GM19238 (cell line): ENCODE results near the gene GRK5.

Experiments
- DNase-seq: peaks from one replicate; pipeline ENCODE4 v3.0.0; 2011; ENCODE audit warnings: low spot score; ENCODE audit not compliant: insufficient read length

The GRK5 gene

DNA sequence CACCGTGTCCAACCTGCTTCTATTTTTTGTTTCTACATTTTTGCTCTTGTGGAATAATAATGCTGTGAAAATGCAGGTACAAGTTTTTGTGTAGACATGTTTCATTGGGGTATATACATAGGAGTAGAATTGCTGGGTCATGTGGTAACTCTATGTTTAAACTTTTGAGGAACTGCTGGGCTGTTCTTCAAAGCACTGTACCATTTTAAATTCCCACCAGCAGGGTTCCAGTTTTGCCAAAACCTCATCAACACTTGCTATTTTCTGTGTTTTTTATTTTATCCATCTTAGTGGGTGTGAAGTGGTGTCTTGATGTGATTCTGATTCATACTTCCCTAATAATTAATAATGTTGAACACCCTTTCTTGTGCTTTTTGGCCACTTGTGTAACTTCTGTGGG is 196.6 kb downstream of the GRK5 start:
- no peak for DNase-seq

DNA sequence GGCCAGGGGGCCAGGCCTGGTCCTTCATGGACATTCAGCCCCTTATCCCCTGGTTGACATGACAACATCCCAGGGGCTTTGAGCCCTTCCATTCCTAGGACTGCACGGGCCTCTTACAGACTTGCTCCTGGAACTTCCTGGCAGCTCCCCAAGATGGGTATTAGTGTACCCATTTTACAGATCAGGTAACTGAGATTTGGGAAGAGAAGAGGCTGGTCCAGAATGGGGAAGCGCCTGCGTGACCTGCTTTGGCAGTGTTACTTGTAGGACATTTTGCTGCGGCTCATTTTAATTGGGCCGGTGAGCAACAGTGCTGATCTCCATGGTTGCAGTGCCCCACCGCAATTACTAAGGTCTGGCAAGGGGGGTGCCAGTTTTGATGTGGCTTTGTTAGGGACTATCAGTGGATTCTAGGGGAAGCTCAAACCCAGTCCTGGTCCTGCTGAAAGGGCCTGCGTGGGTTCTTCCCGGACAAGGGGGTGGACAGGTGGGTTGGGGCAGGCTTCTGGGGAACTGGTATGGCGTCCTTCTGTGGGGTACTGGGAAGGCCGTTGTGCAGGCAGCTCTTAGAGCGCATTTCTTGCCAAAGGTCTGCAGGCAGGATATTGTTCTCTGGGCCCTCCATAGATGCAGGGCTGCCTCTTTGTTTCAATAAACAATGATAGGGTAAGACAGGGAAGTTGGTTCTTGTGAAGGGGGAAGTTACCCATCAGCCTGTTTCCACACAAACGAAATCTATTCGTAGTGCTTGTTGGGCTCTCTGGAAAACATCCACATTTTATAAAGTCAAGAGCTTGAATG is 197.5 kb downstream of the GRK5 start:
- DNase-seq, result no peak

- no peak for DNase-seq
These were observed 198.1 kb downstream of the GRK5 start for GRCh38 chr10:119405520-119405807.

GRCh38 chr10:119406137-119406536 is 198.8 kb downstream of the GRK5 start:
- no peak for DNase-seq

DNA sequence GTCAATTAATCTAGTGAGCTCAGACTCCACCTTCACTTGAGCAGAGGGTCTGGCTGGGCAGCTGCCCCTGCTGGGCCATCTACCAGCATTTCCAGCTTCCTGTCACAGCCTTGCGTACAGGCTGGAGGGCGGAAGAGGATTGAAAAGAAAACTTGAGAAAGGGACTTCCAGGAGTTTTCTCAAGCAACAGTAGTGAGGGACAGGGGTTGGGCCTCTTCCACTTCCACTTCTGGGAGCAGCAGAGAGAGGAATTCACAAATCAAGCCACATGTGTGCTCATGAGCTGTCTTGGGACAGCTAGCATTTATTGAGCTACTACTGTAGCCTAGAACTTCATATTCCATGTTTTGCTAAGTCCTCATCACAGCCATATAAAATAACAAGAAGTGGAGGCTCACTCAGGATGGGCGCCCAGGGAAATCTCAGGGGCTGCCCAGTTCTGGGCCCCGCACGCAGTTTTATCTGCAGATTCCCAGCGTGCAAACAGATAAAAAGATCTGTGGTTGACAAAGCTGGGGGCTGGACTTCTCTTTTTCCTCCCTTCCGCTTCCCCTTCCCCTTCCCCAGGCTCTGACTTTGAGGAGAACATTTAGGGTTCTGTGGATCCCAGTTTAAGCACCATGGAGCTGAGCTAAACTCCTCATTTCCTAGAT is 199.4 kb downstream of the GRK5 start:
- no peak for DNase-seq

DNA sequence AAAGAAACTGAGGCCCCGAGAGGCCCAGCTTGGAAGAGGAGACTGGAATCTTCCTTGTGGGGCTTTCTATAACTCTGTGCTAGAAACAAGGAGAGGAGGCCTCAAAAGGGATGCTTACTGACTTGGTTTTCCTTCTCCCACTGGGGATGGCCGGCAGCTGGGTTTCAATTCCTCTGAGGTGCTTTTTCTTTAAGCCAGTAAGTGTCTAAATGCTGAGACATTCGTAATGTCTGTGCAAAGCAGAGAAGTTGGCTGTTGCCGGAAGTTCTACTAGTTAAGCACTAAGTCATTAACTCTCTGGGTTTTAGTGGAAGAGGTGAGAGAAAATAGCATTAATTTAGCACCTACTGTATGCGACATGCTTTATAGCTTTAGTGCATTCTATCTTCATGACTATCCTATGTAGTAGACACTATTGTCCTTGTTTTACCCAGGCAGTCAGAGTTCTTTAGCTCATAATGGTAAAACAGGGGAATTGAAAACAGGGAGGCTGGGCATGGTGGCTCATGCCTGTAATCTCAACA is 199.9 kb downstream of the GRK5 start:
- DNase-seq, result no peak

- no peak for DNase-seq
These were observed 200.7 kb downstream of the GRK5 start for GRCh38 chr10:119408072-119408471.

DNA sequence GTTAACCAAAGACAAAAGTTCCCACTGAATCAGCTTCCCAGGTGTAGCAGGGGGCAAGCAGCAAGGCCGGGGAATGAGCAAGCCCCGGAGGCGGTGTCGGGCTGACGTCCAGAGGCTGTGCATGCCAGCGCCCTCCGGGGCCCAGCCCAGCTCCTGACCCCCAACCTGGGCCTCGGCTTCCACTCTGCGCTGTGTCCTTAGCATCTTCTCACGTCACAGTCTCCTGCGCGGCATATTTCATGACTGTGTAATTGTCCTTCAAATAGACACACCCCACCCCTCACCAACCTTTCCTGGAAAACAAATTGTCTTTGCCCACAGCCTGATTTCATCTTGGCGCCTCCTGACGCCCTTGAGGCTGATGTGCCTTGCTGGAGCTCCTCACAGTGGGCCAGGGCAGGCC is 201.6 kb downstream of the GRK5 start:
- DNase-seq, result no peak

DNA sequence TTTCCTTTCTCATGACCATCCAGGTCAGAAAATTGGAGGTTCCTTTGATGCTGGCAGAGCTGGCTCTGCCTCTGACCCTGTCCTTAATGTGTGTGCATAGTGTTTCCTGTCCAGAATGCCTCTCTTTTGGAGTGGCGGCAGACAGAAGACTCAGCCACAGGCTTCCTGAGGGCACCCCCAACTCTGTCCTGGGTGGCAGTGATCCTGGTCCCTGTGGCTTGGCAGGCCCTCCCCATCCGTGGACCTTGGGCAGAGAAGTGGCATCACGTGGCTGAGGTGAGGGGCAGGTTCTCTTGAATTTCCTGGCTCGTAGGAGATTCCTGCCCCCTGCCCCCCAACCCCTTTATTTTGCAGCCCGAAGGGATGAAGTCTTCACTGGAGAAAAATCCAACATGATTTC is 202.0 kb downstream of the GRK5 start:
- no peak for DNase-seq

DNA sequence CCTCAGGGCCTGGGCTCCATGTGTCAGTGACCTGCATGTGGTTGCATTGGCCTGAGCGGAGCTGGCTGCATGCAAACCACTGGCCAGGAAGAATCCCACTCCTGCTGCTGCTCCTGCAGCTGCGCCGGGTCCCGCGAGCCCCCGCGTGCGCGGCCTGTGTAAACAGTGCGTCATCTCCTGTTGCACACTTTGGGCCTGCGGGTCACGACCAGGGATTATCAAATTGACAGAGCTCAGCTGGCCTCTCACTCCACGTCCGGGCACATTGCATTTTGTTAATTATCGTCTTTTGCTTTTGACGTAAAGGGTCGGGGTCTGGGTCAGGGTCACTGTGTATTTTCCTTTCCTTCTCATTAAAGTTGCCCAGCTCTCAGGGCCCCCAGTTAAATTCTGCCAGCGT is 202.5 kb downstream of the GRK5 start:
- DNase-seq, result no peak

DNA sequence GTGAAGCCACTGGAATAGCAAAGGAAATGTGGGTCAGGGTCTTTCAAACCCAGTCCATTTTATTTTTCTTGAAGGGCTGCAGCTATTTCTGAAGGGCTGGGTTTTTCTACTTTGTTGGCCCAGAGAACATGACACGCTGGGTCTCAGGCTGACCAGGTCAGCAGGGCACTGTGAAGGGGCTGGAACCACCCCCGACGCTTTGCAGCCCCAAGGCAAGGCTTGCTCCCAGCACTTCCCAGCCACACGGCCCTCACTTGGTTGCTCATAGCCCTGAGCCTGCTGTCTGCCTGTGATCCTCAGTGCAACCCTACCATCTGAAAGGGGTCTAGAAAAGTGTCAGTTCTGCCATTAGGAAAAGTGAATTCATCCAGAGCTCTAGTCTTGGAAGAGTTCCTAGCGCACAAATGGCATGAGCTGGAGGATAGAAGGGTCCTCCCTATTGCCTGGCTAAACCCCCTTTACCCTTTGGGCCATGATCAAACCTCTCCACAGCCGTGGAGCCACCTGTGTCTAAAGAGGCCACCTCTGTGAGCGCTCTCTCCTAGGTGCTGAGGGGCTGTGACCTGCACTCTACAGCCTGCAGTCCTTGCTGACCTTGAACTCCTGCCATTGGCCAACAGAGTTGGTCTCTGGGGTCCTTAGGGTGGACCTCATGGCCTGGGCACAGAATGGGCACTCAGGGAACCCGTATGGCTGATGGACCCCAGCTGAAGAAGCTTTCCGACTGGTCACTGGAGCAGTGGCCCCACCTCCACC is 203.2 kb downstream of the GRK5 start:
- DNase-seq, result no peak

DNA sequence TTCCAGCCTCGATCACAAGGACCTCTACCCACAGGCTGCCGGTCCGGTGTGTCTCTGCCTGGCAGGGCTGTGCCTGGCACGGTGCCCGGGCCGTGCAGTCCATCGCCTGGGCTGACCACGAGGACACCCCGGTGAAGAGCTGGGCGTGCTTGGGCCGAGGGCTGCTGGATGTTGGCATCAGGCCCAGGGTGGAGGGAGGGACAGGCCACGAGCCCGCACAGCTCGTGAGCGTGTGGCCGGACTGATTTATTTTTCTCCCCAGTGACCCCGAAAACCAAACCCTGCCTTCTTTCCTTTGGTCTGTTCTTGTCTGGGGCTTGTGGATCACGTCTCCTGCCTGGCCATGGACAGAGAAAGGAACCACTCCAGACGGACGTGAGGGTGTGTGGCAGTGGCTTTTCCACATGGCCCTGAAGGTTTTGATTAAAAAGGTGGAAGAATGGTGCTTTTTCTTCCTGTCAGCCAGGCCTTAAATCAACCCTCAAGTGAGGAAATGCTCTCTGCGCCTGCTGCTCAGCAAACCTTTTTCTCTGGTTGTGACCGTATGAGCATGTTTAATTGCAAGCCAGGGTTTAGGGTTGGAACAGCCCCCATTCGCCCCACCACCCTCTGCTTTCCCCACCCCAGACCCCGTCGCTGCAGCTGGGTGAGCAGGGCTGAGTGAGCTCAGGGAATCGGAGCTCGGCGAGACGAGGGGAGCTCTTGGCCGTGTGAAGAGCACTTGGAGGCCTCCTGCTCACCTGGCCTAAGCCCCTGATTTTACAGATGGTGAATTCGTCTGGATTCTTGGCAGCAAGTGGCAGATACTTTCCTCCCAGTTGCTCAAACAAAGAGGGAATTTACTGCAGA is 205.1 kb downstream of the GRK5 start:
- no peak for DNase-seq

DNA sequence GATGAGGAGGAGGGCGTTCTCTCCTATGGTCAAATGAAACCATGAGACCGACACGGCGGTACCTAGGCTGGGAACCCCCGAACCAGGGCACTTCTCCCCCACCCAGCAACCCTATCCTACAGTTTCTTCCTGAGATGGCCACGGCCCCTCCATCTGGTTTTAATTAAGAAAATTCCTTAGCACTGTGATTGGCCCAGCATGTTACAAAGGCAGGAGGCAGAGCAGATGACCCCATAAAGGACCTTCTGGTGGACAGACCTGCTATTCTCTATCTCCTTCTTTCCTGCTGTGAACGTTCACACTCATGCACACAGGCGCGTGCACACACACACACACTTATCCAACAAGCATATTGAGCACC is 205.7 kb downstream of the GRK5 start:
- DNase-seq, result no peak

- DNase-seq, result no peak
These were observed 206.2 kb downstream of the GRK5 start for GRCh38 chr10:119413471-119414080.

- no peak for DNase-seq
These were observed 206.8 kb downstream of the GRK5 start for GRCh38 chr10:119414081-119414611.

GRCh38 chr10:119415121-119415520 is 207.8 kb downstream of the GRK5 start:
- no peak for DNase-seq

- no peak for DNase-seq
These were observed 208.4 kb downstream of the GRK5 start for GRCh38 chr10:119415536-119416503.

DNA sequence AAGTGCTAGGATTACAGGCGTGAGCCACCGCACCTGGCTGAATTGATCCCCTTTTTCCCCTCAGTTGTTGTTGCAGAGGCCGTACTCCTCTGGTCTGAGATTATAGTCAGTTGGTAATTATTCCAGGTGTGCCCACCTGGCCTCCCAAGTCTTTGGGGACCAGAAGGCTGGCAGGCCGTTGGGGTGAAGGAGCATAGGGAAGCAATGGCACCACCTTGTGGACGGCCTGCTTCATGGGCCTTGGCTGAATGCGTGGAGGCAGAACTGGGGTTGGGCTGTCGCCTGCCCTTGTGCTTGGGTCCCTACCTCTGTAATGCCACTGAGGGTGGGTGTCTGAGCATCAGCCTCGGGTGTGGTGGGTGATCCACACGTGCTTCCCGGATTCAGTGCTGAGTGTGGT is 209.5 kb downstream of the GRK5 start:
- peak; percentile 85 for DNase-seq

GRCh38 chr10:119417852-119418251 is 210.5 kb downstream of the GRK5 start:
- DNase-seq, result no peak

- DNase-seq, result no peak
These were observed 211.0 kb downstream of the GRK5 start for GRCh38 chr10:119418362-119418761.
